Memory B cell (primary cell): Measurements from ENCODE around the gene UBASH3B.

Source experiments
- ATAC-seq: fragments of 150-1000 bp; cut with Tn5 transposase; 2 replicates; pipeline ENCODE4 v1.10.0; 2021; ENCODE audit warnings: low read depth, mild to moderate bottlenecking, moderate library complexity
- DNase-seq, 2 donors: peaks; one replicate each; pipeline ENCODE4 v3.0.0; 2022; ENCODE audit warnings: low spot score in 2 of 2
- H3K27ac Mint-ChIP-seq: one replicate; pipeline ENCODE4 v1.8.0; 2022; ENCODE audit warnings: mild to moderate bottlenecking, moderate library complexity, mixed read lengths
- H3K27me3 Mint-ChIP-seq: one replicate; pipeline ENCODE4 v1.8.0; 2022; ENCODE audit warnings: mixed read lengths
- H3K36me3 Mint-ChIP-seq: one replicate; pipeline ENCODE4 v1.8.0; 2022; ENCODE audit warnings: mild to moderate bottlenecking, mixed read lengths
- H3K4me1 Mint-ChIP-seq: one replicate; pipeline ENCODE4 v1.8.0; 2022; ENCODE audit warnings: mixed read lengths
- H3K4me3 Mint-ChIP-seq: one replicate; pipeline ENCODE4 v1.8.0; 2022; ENCODE audit warnings: mild to moderate bottlenecking, moderate library complexity, mixed read lengths
- H3K9me3 Mint-ChIP-seq: one replicate; pipeline ENCODE4 v1.8.0; 2022; ENCODE audit warnings: mixed read lengths

UBASH3B gene

DNA sequence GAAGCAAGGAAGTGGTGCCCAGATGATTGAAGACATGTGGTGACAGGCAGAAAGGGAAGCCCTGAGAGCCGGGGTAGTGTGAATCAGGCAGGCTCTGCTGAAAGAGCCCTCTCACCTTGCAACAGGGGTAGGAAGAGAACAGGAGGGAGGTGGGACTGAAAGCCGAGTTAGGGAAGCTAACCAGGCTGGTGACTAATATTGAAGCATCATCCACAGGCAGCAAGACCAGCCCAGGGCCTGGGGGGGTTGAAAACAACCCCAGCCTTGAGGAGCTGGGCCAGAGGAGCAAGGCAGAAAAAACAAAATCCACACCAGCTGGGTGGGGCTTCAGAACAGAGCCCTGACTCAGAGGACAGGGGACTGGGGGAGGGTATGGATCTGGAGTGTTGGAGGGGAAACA, 147.8 kb downstream of the UBASH3B start:
- H3K36me3 Mint-ChIP-seq: no peaks in the 10 kb centered on the region
- H3K4me3 Mint-ChIP-seq: no peak overlapping the region
- H3K27me3 Mint-ChIP-seq: no peaks in the 10 kb centered on the region
- H3K27ac Mint-ChIP-seq: no peak overlapping the region
- ATAC-seq (no peak), DNase-seq (no peak)
- H3K4me1 Mint-ChIP-seq: peaks cover 25% of the 10 kb centered on the region
- no peaks in the 10 kb centered on the region for H3K9me3 Mint-ChIP-seq

DNA sequence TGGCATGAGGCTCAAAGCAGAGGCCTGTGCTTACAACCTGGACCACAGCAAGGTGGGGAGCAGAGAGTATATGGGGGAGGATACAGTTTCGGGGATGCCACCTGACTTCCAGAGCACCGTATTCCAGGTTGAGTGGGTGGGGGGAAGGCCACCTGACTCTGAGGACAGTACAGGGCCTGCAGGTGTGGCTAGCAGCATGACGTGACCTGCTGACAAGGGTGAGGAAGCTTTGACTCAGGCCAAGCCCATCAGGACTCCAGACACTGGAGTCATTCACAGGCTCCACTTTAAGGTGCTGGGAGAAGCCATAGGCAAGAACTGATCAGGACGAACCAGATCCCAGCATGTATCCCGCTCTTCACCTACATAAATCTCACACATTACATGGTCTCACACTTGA, 148.2 kb downstream of the UBASH3B start:
- no peak for ATAC-seq
- DNase-seq: no peak
- H3K9me3 Mint-ChIP-seq: no peaks in the 10 kb centered on the region
- H3K4me1 Mint-ChIP-seq: peaks cover 29% of the 10 kb centered on the region
- no peaks in the 10 kb centered on the region for H3K27me3 Mint-ChIP-seq
- H3K36me3 Mint-ChIP-seq: no peaks in the 10 kb centered on the region
- H3K4me3 Mint-ChIP-seq: no peak overlapping the region
- H3K27ac Mint-ChIP-seq: no peak overlapping the region

- Mint-ChIP-seq H3K27ac (no peak overlapping the region), H3K9me3 (no peaks in the 10 kb centered on the region), H3K4me1 (peaks cover 30% of the 10 kb centered on the region), H3K4me3 (no peak overlapping the region), H3K27me3 (no peaks in the 10 kb centered on the region), H3K36me3 (no peaks in the 10 kb centered on the region)
- DNase-seq (no peak), ATAC-seq (no peak)
Measured at GRCh38 chr11:122804161-122804560, 148.6 kb downstream of the UBASH3B start.

- Mint-ChIP-seq H3K9me3 (no peaks in the 10 kb centered on the region), H3K4me1 (peaks cover 30% of the 10 kb centered on the region), H3K36me3 (no peaks in the 10 kb centered on the region), H3K4me3 (peak overlapping the region; percentile 9), H3K27ac (peak overlapping the region; percentile 40), H3K27me3 (no peaks in the 10 kb centered on the region)
- peak; percentile 46 for ATAC-seq
- no peak for DNase-seq
Measured at GRCh38 chr11:122804796-122805195, 149.3 kb downstream of the UBASH3B start.

DNA sequence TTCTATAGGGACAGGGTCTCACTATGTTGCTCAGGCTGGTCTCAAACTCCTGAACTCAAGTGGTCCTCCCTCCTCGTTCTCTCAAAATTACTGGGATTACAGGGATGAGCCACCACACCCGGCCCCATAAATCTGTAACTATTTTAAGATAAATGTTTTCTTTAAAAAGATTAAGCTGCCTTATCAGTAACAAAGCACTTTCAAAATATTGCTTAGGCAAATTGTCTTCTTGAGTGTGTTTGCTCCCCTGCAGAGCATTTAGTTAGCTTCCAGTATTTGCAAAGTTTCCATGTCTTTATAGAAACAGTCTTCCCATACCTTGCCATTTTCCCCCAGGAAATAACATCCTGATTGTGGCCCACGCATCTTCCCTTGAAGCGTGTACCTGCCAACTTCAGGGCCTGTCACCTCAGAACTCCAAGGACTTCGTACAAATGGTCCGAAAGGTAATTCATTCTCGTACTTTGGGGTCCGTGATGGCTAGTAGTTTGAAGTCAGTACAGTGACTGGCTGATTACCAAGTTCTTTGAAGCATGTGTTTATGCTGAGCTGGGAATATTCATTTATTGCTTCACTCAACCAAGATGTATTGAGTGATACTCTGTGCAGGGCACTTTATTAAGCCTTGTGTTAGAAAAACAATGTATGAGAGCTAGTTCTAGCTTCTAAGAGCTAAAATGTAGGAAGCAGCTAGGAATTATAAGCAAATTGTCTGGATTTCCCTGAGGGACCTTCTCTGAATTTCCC, 152.4 kb downstream of the UBASH3B start:
- Mint-ChIP-seq H3K9me3 (no peaks in the 10 kb centered on the region), H3K27me3 (no peaks in the 10 kb centered on the region), H3K36me3 (no peaks in the 10 kb centered on the region), H3K4me1 (peaks cover 30% of the 10 kb centered on the region), H3K27ac (peak overlapping the region; percentile 67), H3K4me3 (peak overlapping the region; percentile 54)
- DNase-seq (no peak), ATAC-seq (no peak)

DNA sequence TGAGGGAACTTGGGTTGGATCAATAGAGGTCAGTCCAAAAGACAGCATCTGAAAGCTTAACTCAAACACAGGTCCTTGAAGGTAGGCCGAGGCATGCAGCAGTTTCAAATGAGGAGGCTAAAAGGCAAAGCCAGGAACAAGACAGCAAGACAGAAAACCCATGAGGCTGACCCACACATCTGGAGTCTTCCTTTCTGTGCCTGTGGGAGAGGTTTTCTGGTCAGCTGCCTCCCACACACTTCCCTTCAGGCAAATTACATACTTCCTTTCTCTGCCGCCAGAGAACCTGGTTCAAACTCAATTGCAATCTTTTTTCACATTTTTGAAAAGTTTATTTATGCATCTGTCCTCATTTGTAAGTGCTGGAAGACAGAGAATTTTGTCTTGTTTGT, 153.0 kb downstream of the UBASH3B start:
- H3K4me3 Mint-ChIP-seq: peak overlapping the region; percentile 54
- DNase-seq: no peak

GRCh38 chr11:122809866-122810265, 154.3 kb downstream of the UBASH3B start:
- no peak for DNase-seq
- Mint-ChIP-seq H3K9me3 (no peaks in the 10 kb centered on the region), H3K27me3 (no peaks in the 10 kb centered on the region), H3K36me3 (no peaks in the 10 kb centered on the region), H3K4me3 (no peak overlapping the region), H3K4me1 (peaks cover 23% of the 10 kb centered on the region), H3K27ac (no peak overlapping the region)
- no peak for ATAC-seq

More for the DNA sequence above, 153.0 kb downstream of the UBASH3B start:
- Mint-ChIP-seq H3K36me3 (no peaks in the 10 kb centered on the region), H3K27ac (peak overlapping the region; percentile 67), H3K4me1 (peaks cover 30% of the 10 kb centered on the region), H3K27me3 (no peaks in the 10 kb centered on the region), H3K9me3 (no peaks in the 10 kb centered on the region)
- peak; percentile 62 for ATAC-seq

DNA sequence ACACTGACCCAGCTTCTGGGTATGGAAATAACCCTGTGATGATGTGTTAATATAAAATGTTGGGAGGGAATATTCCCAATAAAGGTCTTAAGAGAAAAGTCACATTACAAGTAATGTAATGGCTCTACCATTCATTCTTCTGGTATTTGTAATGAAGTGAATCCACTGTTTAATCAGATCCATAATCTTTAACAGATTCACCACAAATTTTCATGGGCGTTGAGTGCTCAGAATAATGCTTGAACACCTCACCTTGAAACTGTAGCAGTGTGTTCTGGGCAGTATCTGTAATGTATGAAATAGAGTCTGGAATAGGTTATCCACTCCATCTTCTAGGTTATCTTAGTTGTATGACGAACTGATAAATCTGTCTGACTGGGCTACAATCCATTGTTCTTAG, 156.2 kb downstream of the UBASH3B start:
- peaks cover 20% of the 10 kb centered on the region for H3K4me1 Mint-ChIP-seq

DNA sequence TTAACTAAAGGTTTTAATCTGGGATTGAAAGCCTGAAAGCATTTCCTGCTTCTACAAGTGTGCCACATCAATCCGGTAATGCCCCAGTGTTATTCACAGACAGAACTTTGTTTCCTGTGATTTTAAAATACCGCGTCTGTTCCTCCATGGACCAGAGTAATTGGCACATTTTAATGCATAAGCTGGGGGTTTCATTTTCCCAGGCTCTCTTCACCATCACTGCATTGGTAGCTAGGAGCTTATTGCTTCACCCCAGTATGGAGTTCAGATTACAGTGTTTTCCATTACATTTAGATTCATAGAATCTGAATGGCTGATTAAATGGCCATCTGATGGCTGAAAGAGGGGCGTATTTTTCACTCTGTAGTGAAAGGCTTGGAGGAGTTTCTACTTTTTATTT, 157.1 kb downstream of the UBASH3B start:
- DNase-seq (no peak), ATAC-seq (no peak)
- no peaks in the 10 kb centered on the region for H3K27me3 Mint-ChIP-seq
- peaks cover 4% of the 10 kb centered on the region for H3K36me3 Mint-ChIP-seq
- no peak overlapping the region for H3K4me3 Mint-ChIP-seq
- peak overlapping the region; percentile 33 for H3K27ac Mint-ChIP-seq
- peaks cover 19% of the 10 kb centered on the region for H3K4me1 Mint-ChIP-seq
- H3K9me3 Mint-ChIP-seq: no peaks in the 10 kb centered on the region

More for the DNA sequence above, 156.2 kb downstream of the UBASH3B start:
- ATAC-seq (no peak), DNase-seq (no peak)
- Mint-ChIP-seq H3K36me3 (no peaks in the 10 kb centered on the region), H3K27me3 (no peaks in the 10 kb centered on the region), H3K9me3 (no peaks in the 10 kb centered on the region), H3K27ac (peak overlapping the region; percentile 33), H3K4me3 (no peak overlapping the region)

DNA sequence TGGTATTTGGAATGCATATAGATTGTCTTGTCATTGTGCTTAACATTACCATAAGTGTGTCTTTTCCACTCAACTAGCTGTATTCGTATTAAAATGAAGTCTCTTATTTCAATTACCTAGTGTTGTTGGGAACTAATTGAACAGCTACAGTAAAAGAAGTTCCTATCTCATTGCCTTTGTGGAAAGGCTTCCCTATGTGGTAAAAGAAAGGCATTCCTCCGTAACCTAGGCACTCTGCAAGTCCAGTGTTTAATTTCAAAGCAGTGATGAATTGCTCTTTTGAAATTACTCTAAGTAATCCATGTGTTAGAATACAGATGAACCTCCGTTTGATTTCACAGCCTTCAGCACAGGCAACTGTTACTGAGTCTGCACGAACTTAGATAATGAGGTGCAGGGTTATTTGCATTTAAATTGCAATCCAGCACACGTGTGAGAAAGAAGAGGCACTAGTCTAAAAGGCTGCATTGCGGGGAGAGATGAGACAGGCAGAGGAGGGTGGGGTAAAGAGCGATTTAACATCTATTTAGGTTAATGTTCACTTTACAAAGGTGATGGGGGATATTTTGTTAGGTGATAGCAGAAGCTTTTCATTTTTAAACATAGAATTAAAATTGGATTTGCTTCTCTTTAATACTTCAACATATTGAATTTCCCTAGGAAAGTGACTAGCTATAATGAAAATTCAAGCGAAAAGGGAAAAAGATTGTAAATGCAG, 157.8 kb downstream of the UBASH3B start:
- no peak for ATAC-seq
- Mint-ChIP-seq H3K27me3 (no peaks in the 10 kb centered on the region), H3K4me3 (no peak overlapping the region), H3K27ac (no peak overlapping the region), H3K9me3 (no peaks in the 10 kb centered on the region), H3K36me3 (peaks cover 4% of the 10 kb centered on the region), H3K4me1 (peaks cover 14% of the 10 kb centered on the region)
- no peak for DNase-seq

GRCh38 chr11:122813894-122814270, 158.4 kb downstream of the UBASH3B start:
- H3K27me3 Mint-ChIP-seq: no peaks in the 10 kb centered on the region
- H3K9me3 Mint-ChIP-seq: no peaks in the 10 kb centered on the region
- DNase-seq (no peak), ATAC-seq (no peak)
- peaks cover 9% of the 10 kb centered on the region for H3K4me1 Mint-ChIP-seq
- H3K4me3 Mint-ChIP-seq: no peak overlapping the region
- no peak overlapping the region for H3K27ac Mint-ChIP-seq
- H3K36me3 Mint-ChIP-seq: peaks cover 4% of the 10 kb centered on the region

GRCh38 chr11:122814401-122814800, 158.9 kb downstream of the UBASH3B start:
- Mint-ChIP-seq H3K9me3 (peaks cover 2% of the 10 kb centered on the region), H3K4me3 (no peak overlapping the region), H3K36me3 (peaks cover 7% of the 10 kb centered on the region), H3K27me3 (no peaks in the 10 kb centered on the region), H3K4me1 (peaks cover 9% of the 10 kb centered on the region), H3K27ac (no peak overlapping the region)
- no peak for ATAC-seq
- DNase-seq: no peak

DNA sequence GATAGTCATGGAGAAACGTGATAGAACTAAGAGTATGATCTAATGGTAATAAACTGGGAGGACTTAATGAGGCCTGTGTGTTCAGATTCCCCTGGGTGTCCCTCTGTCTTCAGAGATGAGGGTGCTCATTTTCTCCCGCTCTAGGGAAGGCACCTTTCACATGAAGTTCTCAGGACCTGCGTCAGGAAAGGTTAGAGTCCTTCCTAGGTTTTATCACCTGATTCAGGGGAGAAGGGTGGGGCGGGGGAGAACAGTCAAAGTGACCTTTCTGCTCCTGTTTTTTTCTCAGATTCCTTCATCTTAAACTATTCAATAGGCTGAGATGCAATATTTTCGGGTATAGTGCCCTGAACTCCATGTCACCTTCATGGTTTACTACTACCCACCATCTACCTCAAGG, 160.4 kb downstream of the UBASH3B start:
- Mint-ChIP-seq H3K27ac (no peak overlapping the region), H3K4me3 (no peak overlapping the region), H3K9me3 (peaks cover 7% of the 10 kb centered on the region), H3K27me3 (no peaks in the 10 kb centered on the region), H3K36me3 (peaks cover 8% of the 10 kb centered on the region), H3K4me1 (peaks cover 9% of the 10 kb centered on the region)
- ATAC-seq (no peak), DNase-seq (no peak)

GRCh38 chr11:122816761-122817520, 161.4 kb downstream of the UBASH3B start:
- peaks cover 8% of the 10 kb centered on the region for H3K36me3 Mint-ChIP-seq
- no peaks in the 10 kb centered on the region for H3K27me3 Mint-ChIP-seq
- DNase-seq (no peak), ATAC-seq (no peak)
- no peak overlapping the region for H3K4me3 Mint-ChIP-seq
- H3K27ac Mint-ChIP-seq: no peak overlapping the region
- H3K4me1 Mint-ChIP-seq: peaks cover 11% of the 10 kb centered on the region
- peaks cover 7% of the 10 kb centered on the region for H3K9me3 Mint-ChIP-seq
